DND-41 (cell line): Measurements from ENCODE around the gene SLC8B1.

Experiments used
- CTCF ChIP-seq: IDR thresholded peaks from 2 replicates; pipeline ENCODE4 v1.5.1; 2012; ENCODE audit warnings: borderline replicate concordance, low read length, moderate library complexity, mild to moderate bottlenecking; ENCODE audit not compliant: poor library complexity, severe bottlenecking; ENCODE audit errors: extremely low read depth
- EZH2 ChIP-seq: IDR thresholded peaks from 3 replicates; pipeline ENCODE4 v1.6.1; 2012; ENCODE audit warnings: borderline replicate concordance, low read depth, mild to moderate bottlenecking, moderate library complexity, low read length, inconsistent platforms; ENCODE audit not compliant: severe bottlenecking

GRCh38 chr12:113325916-113326315 lies 9.0 kb downstream of the SLC8B1 start:
- no peak for TF ChIP-seq CTCF
- TF ChIP-seq EZH2: no peak
